Vein endothelial cell (primary cell): ENCODE measurements around the gene LIPG. TPM values are rescaled to one million over a fixed set of nuclear protein-coding genes. Genes with fewer than 3 reads are reported as not detected.

Source experiments
- total RNA-seq: library from RNA; depleted of rRNA; stranded (reverse); fragments of >200 nt; gene quantifications from 2 replicates; pipeline ENCODE4 v1.2.3, GENCODE V29; 2012

Gene LIPG
- total RNA-seq = 30.4 and 80.9 TPM in 2 replicates

DNA sequence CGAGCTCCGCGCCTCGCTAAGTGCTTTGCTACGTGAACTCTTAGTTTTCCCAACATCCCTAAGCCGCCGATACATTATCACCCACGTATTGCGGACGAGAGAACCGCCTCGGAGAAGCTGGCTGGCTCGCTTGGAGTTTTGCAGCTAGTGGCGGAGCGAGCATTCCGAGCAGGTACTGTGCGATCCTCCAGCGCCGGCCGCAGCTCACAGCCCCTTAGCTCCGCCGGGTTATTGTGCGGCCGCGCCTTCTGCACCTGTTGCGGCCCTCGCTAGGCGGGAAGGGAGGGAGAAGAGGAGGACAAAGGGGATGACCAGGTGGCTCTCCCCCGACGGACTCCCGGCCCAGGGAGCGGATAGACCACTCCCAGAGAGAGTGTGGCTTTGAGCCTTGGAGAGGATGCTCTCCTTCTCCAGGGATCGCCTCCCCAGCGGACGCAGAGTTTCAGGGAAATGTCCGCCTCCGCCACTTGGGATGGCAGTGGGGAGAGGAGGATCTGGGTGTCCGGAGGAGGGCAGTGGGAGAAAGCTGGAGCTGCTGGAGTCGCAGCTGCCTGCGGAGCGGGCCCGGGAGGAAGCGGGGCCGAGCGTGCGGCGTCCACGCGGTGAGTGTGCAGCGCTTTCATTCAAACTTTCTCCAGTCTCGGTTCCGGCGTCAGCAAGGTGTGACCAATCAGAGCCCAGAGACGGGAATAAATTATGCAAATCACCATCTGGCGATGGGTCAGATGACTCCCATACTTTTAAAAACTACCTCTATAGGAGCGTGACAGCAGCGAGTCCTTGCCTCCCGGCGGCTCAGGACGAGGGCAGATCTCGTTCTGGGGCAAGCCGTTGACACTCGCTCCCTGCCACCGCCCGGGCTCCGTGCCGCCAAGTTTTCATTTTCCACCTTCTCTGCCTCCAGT lies at the start of gene LIPG:
LIPG (plus strand) TSS at position 769 of the 905 bp plus-strand sequence. CDS start 252 bp downstream, outside the sequence.

Other genes with a start within 250 kb of the LIPG start
- 35.3 and 53.2 TPM in 2 replicates for gene DYM, start 101.4 kb upstream of the LIPG start, total RNA-seq
- gene C18orf32, start 74.8 kb upstream of the LIPG start, total RNA-seq = 13.3 and 17.6 TPM in 2 replicates
- gene RPL17, start 69.6 kb upstream of the LIPG start, total RNA-seq = 1,785 and 2,061 TPM in 2 replicates